HEK293 (cell line): ENCODE results near the gene SBK2.

Experiments
- BCL11B ChIP-seq: fragments of 450-650 bp; formaldehyde crosslinking; IDR thresholded peaks from 2 replicates; pipeline ENCODE4 v1.5.1; 2016; ENCODE audit warnings: low read depth, missing biosample characterization, missing genetic modification characterization
- GFI1B ChIP-seq: fragments of 450-650 bp; formaldehyde crosslinking; IDR thresholded peaks from 2 replicates; pipeline ENCODE4 v1.5.1; 2016; ENCODE audit warnings: missing biosample characterization, missing genetic modification characterization
- HOXC10 ChIP-seq: sonication (generic); formaldehyde crosslinking; IDR thresholded peaks from 2 replicates; pipeline ENCODE4 v1.8.1; 2023; ENCODE audit warnings: mild to moderate bottlenecking, missing genetic modification reagents
- ZEB2 ChIP-seq: fragments of 450-650 bp; formaldehyde crosslinking; IDR thresholded peaks from 2 replicates; pipeline ENCODE4 v1.5.1; 2016; ENCODE audit warnings: missing biosample characterization, missing genetic modification characterization
- ZNF138 ChIP-seq: fragments of 450-650 bp; formaldehyde crosslinking; IDR thresholded peaks from 2 replicates; pipeline ENCODE4 v1.5.1; 2016; ENCODE audit warnings: missing biosample characterization, missing genetic modification characterization, borderline replicate concordance
- ZNF140 ChIP-seq: fragments of 450-650 bp; formaldehyde crosslinking; IDR thresholded peaks from 2 replicates; pipeline ENCODE4 v1.5.1; 2016; ENCODE audit warnings: missing biosample characterization, missing genetic modification characterization
- ZNF16 ChIP-seq: fragments of 450-650 bp; formaldehyde crosslinking; IDR thresholded peaks from 2 replicates; pipeline ENCODE4 v1.5.1; 2016; ENCODE audit warnings: low read depth, missing biosample characterization, missing genetic modification characterization
- ZNF169 ChIP-seq: fragments of 450-650 bp; formaldehyde crosslinking; IDR thresholded peaks from 2 replicates; pipeline ENCODE4 v1.5.1; 2016; ENCODE audit warnings: missing biosample characterization, missing genetic modification characterization
- ZNF174 ChIP-seq: fragments of 450-650 bp; formaldehyde crosslinking; IDR thresholded peaks from 2 replicates; pipeline ENCODE4 v1.5.0; 2017; ENCODE audit warnings: missing biosample characterization, mild to moderate bottlenecking, missing genetic modification characterization
- ZNF184 ChIP-seq: fragments of 450-650 bp; IDR thresholded peaks from 2 replicates; pipeline ENCODE4 v1.5.1; 2018; ENCODE audit warnings: missing biosample characterization, mild to moderate bottlenecking, missing genetic modification characterization
- ZNF19 ChIP-seq: fragments of 450-650 bp; formaldehyde crosslinking; IDR thresholded peaks from 2 replicates; pipeline ENCODE4; 2016; ENCODE audit warnings: missing biosample characterization, missing genetic modification characterization, low read depth
- ZNF221 ChIP-seq: fragments of 450-650 bp; formaldehyde crosslinking; IDR thresholded peaks from 2 replicates; pipeline ENCODE4 v1.5.1; 2017; ENCODE audit warnings: missing biosample characterization, missing genetic modification characterization, borderline replicate concordance
- ZNF23 ChIP-seq: fragments of 450-650 bp; formaldehyde crosslinking; IDR thresholded peaks from 2 replicates; pipeline ENCODE4 v1.5.1; 2016; ENCODE audit warnings: missing biosample characterization, missing genetic modification characterization, borderline replicate concordance
- ZNF394 ChIP-seq: fragments of 450-650 bp; formaldehyde crosslinking; IDR thresholded peaks from 2 replicates; pipeline ENCODE4 v1.5.1; 2016; ENCODE audit warnings: missing biosample characterization, missing genetic modification characterization, mild to moderate bottlenecking, moderate library complexity, borderline replicate concordance
- ZNF501 ChIP-seq: fragments of 450-650 bp; formaldehyde crosslinking; IDR thresholded peaks from 2 replicates; pipeline ENCODE4 v1.5.1; 2016; ENCODE audit warnings: missing biosample characterization, missing genetic modification characterization
- ZNF529 ChIP-seq: fragments of 450-650 bp; formaldehyde crosslinking; IDR thresholded peaks from 2 replicates; pipeline ENCODE4 v1.5.1; 2017; ENCODE audit warnings: missing genetic modification characterization, missing biosample characterization; ENCODE audit not compliant: insufficient replicate concordance
- ZNF530 ChIP-seq: fragments of 450-650 bp; formaldehyde crosslinking; IDR thresholded peaks from 2 replicates; pipeline ENCODE4 v1.5.1; 2016; ENCODE audit warnings: low read depth, missing biosample characterization, missing genetic modification characterization
- ZNF558 ChIP-seq: fragments of 450-650 bp; formaldehyde crosslinking; IDR thresholded peaks from 2 replicates; pipeline ENCODE4 v1.5.1; 2016; ENCODE audit warnings: missing biosample characterization, missing genetic modification characterization
- ZNF571 ChIP-seq: fragments of 450-650 bp; formaldehyde crosslinking; IDR thresholded peaks from 2 replicates; pipeline ENCODE4 v1.5.0; 2017; ENCODE audit warnings: missing biosample characterization, missing genetic modification characterization
- ZNF596 ChIP-seq: fragments of 450-650 bp; IDR thresholded peaks from 2 replicates; pipeline ENCODE4 v1.5.0; 2018; ENCODE audit warnings: missing biosample characterization, mild to moderate bottlenecking, missing genetic modification characterization, moderate library complexity
- ZNF664 ChIP-seq: fragments of 450-650 bp; formaldehyde crosslinking; IDR thresholded peaks from 2 replicates; pipeline ENCODE4 v1.5.1; 2016; ENCODE audit warnings: missing biosample characterization, missing genetic modification characterization
- ZNF768 ChIP-seq: fragments of 450-650 bp; formaldehyde crosslinking; IDR thresholded peaks from 2 replicates; pipeline ENCODE4 v1.5.1; 2018; ENCODE audit warnings: missing biosample characterization, mild to moderate bottlenecking, missing genetic modification characterization
- ZSCAN30 ChIP-seq: fragments of 450-650 bp; IDR thresholded peaks from 2 replicates; pipeline ENCODE4 v1.5.1; 2018; ENCODE audit warnings: missing biosample characterization, mild to moderate bottlenecking, missing genetic modification characterization, moderate library complexity
- TF ChIP-seq, protein P1 (sequence below): fragments of 450-650 bp; formaldehyde crosslinking; IDR thresholded peaks from 2 replicates; pipeline ENCODE4 v1.5.1; 2016; ENCODE audit warnings: missing biosample characterization, missing genetic modification characterization
- TF ChIP-seq, protein P2 (sequence below): fragments of 450-650 bp; formaldehyde crosslinking; IDR thresholded peaks from 2 replicates; pipeline ENCODE4 v1.5.1; 2016; ENCODE audit warnings: missing biosample characterization, missing genetic modification characterization
- TF ChIP-seq, protein P3 (sequence below): fragments of 450-650 bp; formaldehyde crosslinking; IDR thresholded peaks from 2 replicates; pipeline ENCODE4 v1.5.1; 2017; ENCODE audit warnings: missing biosample characterization, missing genetic modification characterization
- TF ChIP-seq, protein P4 (sequence below): fragments of 450-650 bp; formaldehyde crosslinking; IDR thresholded peaks from 2 replicates; pipeline ENCODE4 v1.5.1; 2016; ENCODE audit warnings: missing biosample characterization, missing genetic modification characterization
- TF ChIP-seq, protein P5 (sequence below): fragments of 450-650 bp; formaldehyde crosslinking; IDR thresholded peaks from 2 replicates; pipeline ENCODE4; 2016; ENCODE audit warnings: missing biosample characterization, missing genetic modification characterization
- TF ChIP-seq, protein P6 (sequence below): fragments of 450-650 bp; formaldehyde crosslinking; IDR thresholded peaks from 2 replicates; pipeline ENCODE4 v1.5.0; 2017; ENCODE audit warnings: missing biosample characterization, missing genetic modification characterization, borderline replicate concordance

Gene SBK2

DNA sequence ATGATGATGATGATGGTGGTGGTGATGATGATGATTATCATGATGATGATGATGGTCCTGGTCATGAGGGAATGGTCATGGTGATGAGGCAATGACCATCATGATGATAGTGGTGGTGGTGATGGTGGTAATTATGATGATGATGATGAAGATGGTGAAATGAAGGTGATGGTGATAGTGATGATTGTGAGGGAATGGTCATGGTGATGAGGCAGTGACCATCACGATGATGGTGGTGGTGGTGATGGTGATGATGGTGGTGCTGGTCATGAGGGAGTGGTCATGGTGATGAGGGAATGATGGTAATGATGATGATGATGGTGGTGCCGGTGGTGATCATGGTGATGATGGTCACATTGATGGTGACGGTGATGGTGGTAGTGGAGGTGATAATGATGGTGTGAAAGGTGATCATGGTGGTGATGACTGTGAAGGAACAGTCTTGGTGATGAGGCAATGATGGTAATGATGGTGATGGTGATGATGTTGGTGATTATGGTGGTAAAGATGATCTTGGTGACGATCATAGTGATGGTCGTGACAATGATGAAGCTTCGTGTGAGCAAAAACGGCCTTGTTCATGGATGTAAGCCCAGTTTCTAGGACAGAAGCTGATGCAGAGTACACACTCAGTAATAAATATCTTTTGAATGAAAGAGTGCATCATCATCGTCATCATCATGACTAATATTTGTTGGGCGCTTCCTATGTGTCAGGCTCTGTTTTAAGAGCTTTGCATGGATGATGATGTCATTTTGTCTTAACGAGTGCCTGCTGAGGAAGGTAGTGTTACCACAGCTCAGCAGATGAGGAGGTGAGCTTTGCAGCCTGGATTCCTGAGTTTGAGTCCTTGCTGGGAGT is 17.3 kb downstream of the SBK2 start (continued):
- peak; percentile 92 for TF ChIP-seq ZNF169 (tag by site-specific recombination)
- no peak for TF ChIP-seq GFI1B (tag by site-specific recombination)
- TF ChIP-seq HOXC10 = peak; percentile 54; the same call in 1 of the 2 replicates
- no peak for TF ChIP-seq ZNF529 (tag by site-specific recombination)
- TF ChIP-seq ZNF19 = no peak
- TF ChIP-seq ZNF501 (tag by site-specific recombination) = no peak
- no peak for TF ChIP-seq ZNF174 (tag by site-specific recombination)
- TF ChIP-seq, protein P1, sequence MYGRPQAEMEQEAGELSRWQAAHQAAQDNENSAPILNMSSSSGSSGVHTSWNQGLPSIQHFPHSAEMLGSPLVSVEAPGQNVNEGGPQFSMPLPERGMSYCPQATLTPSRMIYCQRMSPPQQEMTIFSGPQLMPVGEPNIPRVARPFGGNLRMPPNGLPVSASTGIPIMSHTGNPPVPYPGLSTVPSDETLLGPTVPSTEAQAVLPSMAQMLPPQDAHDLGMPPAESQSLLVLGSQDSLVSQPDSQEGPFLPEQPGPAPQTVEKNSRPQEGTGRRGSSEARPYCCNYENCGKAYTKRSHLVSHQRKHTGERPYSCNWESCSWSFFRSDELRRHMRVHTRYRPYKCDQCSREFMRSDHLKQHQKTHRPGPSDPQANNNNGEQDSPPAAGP (tag by site-specific recombination) = peak; percentile 38; the same call in 1 of the 2 replicates
- TF ChIP-seq, protein P2, sequence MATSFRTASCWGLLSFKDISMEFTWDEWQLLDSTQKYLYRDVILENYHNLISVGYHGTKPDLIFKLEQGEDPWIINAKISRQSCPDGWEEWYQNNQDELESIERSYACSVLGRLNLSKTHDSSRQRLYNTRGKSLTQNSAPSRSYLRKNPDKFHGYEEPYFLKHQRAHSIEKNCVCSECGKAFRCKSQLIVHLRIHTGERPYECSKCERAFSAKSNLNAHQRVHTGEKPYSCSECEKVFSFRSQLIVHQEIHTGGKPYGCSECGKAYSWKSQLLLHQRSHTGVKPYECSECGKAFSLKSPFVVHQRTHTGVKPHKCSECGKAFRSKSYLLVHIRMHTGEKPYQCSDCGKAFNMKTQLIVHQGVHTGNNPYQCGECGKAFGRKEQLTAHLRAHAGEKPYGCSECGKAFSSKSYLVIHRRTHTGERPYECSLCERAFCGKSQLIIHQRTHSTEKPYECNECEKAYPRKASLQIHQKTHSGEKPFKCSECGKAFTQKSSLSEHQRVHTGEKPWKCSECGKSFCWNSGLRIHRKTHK (tag by site-specific recombination) = no peak
- TF ChIP-seq, protein P3, sequence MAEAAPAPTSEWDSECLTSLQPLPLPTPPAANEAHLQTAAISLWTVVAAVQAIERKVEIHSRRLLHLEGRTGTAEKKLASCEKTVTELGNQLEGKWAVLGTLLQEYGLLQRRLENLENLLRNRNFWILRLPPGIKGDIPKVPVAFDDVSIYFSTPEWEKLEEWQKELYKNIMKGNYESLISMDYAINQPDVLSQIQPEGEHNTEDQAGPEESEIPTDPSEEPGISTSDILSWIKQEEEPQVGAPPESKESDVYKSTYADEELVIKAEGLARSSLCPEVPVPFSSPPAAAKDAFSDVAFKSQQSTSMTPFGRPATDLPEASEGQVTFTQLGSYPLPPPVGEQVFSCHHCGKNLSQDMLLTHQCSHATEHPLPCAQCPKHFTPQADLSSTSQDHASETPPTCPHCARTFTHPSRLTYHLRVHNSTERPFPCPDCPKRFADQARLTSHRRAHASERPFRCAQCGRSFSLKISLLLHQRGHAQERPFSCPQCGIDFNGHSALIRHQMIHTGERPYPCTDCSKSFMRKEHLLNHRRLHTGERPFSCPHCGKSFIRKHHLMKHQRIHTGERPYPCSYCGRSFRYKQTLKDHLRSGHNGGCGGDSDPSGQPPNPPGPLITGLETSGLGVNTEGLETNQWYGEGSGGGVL (tag by site-specific recombination) = peak; percentile 36; the same call in 1 of the 2 replicates
- no peak for TF ChIP-seq ZNF221 (tag by site-specific recombination)
- TF ChIP-seq ZNF768 (tag by site-specific recombination) = no peak
- TF ChIP-seq, protein P4, sequence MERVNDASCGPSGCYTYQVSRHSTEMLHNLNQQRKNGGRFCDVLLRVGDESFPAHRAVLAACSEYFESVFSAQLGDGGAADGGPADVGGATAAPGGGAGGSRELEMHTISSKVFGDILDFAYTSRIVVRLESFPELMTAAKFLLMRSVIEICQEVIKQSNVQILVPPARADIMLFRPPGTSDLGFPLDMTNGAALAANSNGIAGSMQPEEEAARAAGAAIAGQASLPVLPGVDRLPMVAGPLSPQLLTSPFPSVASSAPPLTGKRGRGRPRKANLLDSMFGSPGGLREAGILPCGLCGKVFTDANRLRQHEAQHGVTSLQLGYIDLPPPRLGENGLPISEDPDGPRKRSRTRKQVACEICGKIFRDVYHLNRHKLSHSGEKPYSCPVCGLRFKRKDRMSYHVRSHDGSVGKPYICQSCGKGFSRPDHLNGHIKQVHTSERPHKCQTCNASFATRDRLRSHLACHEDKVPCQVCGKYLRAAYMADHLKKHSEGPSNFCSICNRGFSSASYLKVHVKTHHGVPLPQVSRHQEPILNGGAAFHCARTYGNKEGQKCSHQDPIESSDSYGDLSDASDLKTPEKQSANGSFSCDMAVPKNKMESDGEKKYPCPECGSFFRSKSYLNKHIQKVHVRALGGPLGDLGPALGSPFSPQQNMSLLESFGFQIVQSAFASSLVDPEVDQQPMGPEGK = 0 out of 2 replicates have a peak, but pooled peaks have one; percentile 8
- no peak for TF ChIP-seq ZSCAN30 (tag by site-specific recombination)
- no peak for TF ChIP-seq ZNF140 (tag by site-specific recombination)
- TF ChIP-seq ZEB2 (tag by site-specific recombination) = peak; percentile 73
- TF ChIP-seq ZNF530 = no peak
- peak; percentile 6 for TF ChIP-seq ZNF664 (tag by site-specific recombination)
- peak; percentile 4; the same call in 1 of the 2 replicates for TF ChIP-seq ZNF23 (tag by site-specific recombination)
- no peak; the same call in 1 of the 2 replicates for TF ChIP-seq ZNF394
- TF ChIP-seq, protein P5, sequence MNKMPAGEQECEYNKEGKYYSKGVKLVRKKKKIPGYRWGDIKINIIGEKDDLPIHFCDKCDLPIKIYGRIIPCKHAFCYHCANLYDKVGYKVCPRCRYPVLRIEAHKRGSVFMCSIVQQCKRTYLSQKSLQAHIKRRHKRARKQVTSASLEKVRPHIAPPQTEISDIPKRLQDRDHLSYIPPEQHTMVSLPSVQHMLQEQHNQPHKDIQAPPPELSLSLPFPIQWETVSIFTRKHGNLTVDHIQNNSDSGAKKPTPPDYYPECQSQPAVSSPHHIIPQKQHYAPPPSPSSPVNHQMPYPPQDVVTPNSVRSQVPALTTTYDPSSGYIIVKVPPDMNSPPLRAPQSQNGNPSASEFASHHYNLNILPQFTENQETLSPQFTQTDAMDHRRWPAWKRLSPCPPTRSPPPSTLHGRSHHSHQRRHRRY (tag by site-specific recombination) = no peak
- TF ChIP-seq ZNF138 (tag by site-specific recombination) = no peak
- no peak for TF ChIP-seq ZNF16 (tag by site-specific recombination)
- no peak; the same call in 1 of the 2 replicates for TF ChIP-seq ZNF184 (tag by site-specific recombination)
- peak; percentile 66; the same call in 1 of the 2 replicates for TF ChIP-seq ZNF558
- TF ChIP-seq ZNF571 (tag by site-specific recombination) = peak; percentile 77; the same call in 1 of the 2 replicates
- TF ChIP-seq BCL11B (tag by site-specific recombination) = peak; percentile 61; the same call in 1 of the 2 replicates
- TF ChIP-seq ZNF596 (tag by site-specific recombination) = no peak
- TF ChIP-seq, protein P6, sequence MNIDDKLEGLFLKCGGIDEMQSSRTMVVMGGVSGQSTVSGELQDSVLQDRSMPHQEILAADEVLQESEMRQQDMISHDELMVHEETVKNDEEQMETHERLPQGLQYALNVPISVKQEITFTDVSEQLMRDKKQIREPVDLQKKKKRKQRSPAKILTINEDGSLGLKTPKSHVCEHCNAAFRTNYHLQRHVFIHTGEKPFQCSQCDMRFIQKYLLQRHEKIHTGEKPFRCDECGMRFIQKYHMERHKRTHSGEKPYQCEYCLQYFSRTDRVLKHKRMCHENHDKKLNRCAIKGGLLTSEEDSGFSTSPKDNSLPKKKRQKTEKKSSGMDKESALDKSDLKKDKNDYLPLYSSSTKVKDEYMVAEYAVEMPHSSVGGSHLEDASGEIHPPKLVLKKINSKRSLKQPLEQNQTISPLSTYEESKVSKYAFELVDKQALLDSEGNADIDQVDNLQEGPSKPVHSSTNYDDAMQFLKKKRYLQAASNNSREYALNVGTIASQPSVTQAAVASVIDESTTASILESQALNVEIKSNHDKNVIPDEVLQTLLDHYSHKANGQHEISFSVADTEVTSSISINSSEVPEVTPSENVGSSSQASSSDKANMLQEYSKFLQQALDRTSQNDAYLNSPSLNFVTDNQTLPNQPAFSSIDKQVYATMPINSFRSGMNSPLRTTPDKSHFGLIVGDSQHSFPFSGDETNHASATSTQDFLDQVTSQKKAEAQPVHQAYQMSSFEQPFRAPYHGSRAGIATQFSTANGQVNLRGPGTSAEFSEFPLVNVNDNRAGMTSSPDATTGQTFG (tag by site-specific recombination) = no peak; the same call in 1 of the 2 replicates
